IMR-90 (cell line): ENCODE results near the gene C1QL2. TPM values are rescaled to one million over a fixed set of nuclear protein-coding genes. Genes with fewer than 3 reads are reported as not detected.

Experiments
- ATAC-seq: fragments of 200-7000 bp; cut with Tn5 transposase; 2 replicates; pipeline ENCODE4 v1.9.1; 2020; ENCODE audit warnings: low read depth, mild to moderate bottlenecking, moderate library complexity
- BruUV-seq: library from RNA; stranded (reverse); fragments of 400-500 nt; replicated peaks from 2 replicates; lab custom pipeline; 2021; lab: Mats Ljungman, UMichigan
- CTCF ChIA-PET: fragments of 300-600 bp; formaldehyde crosslinking; extraction: SDS; loops from one replicate; lab custom pipeline; 2021; ENCODE audit warnings: antibody characterized with exemption; lab: Yijun Ruan, JAX
- POLR2A ChIA-PET: fragments of 300-600 bp; sonication (Branson Sonifier 250); formaldehyde crosslinking; loops from one replicate; lab custom pipeline; 2022; ENCODE audit warnings: antibody characterized with exemption; ENCODE audit not compliant: unreplicated experiment; lab: Charles Lee
- DNase-seq: peaks from one replicate; pipeline ENCODE4 v3.0.0; 2013
- H2AFZ ChIP-seq: replicated peaks from 2 replicates; pipeline ENCODE3; 2013; ENCODE audit warnings: low read length, mild to moderate bottlenecking; ENCODE audit not compliant: poor library complexity
- H2AK5ac ChIP-seq: 2 replicates; pipeline ENCODE4 v1.6.1; 2013; ENCODE audit warnings: low read depth, low read length, inconsistent platforms
- H2AK9ac ChIP-seq: replicated peaks from 2 replicates; pipeline ENCODE3; 2013; ENCODE audit warnings: mild to moderate bottlenecking, low read depth, low read length, moderate library complexity; ENCODE audit not compliant: poor library complexity
- H2BK120ac ChIP-seq: 2 replicates; pipeline ENCODE4 v1.6.1; 2013; ENCODE audit warnings: low read depth, low read length, inconsistent platforms
- H2BK15ac ChIP-seq: 3 replicates; pipeline ENCODE4 v1.6.1; 2013; ENCODE audit warnings: low read depth, low read length, inconsistent platforms
- H2BK20ac ChIP-seq: 2 replicates; pipeline ENCODE4 v1.6.1; 2013; ENCODE audit warnings: low read depth, mild to moderate bottlenecking, inconsistent platforms, low read length, moderate library complexity
- H2BK5ac ChIP-seq: 2 replicates; pipeline ENCODE4 v1.6.1; 2013; ENCODE audit warnings: mild to moderate bottlenecking, low read depth, low read length, inconsistent platforms; ENCODE audit not compliant: poor library complexity, severe bottlenecking
- H3K14ac ChIP-seq: replicated peaks from 2 replicates; pipeline ENCODE4 v1.6.1; 2013; ENCODE audit warnings: low read depth, low read length, inconsistent platforms
- H3K18ac ChIP-seq: 2 replicates; pipeline ENCODE4 v1.6.1; 2013; ENCODE audit warnings: low read depth, low read length, control low read depth
- H3K23ac ChIP-seq: 2 replicates; pipeline ENCODE4 v1.6.1; 2013; ENCODE audit warnings: low read depth, low read length, inconsistent platforms
- H3K27ac ChIP-seq: 2 replicates; pipeline ENCODE4 v1.5.1; 2013; ENCODE audit warnings: mild to moderate bottlenecking, control low read depth, low read length; ENCODE audit not compliant: insufficient read depth
- H3K27me3 ChIP-seq: 2 replicates; pipeline ENCODE4 v1.6.1; 2013; ENCODE audit warnings: low read length; ENCODE audit not compliant: control insufficient read depth, insufficient read depth
- H3K36me3 ChIP-seq: 2 replicates; pipeline ENCODE4 v1.6.1; 2013; ENCODE audit warnings: low read length, mixed read lengths; ENCODE audit not compliant: control insufficient read depth, insufficient read depth
- H3K4ac ChIP-seq: 2 replicates; pipeline ENCODE4 v1.6.1; 2013; ENCODE audit warnings: low read depth, low read length, inconsistent platforms
- H3K4me1 ChIP-seq: 2 replicates; pipeline ENCODE4 v1.6.1; 2013; ENCODE audit warnings: low read length, mixed read lengths; ENCODE audit not compliant: control insufficient read depth, insufficient read depth
- H3K4me2 ChIP-seq: 2 replicates; pipeline ENCODE4 v1.6.1; 2013; ENCODE audit warnings: low read depth, mild to moderate bottlenecking, control low read depth, low read length, moderate library complexity
- H3K4me3 ChIP-seq: 2 replicates; pipeline ENCODE4 v1.5.1; 2013; ENCODE audit warnings: low read depth, mild to moderate bottlenecking, control low read depth, low read length, moderate library complexity; ENCODE audit not compliant: insufficient read depth
- H3K56ac ChIP-seq: 2 replicates; pipeline ENCODE4 v1.6.1; 2013; ENCODE audit warnings: low read length, inconsistent platforms; ENCODE audit not compliant: insufficient read depth; ENCODE audit errors: extremely low read depth
- H3K79me1 ChIP-seq, 2 experiments: 2 replicates each; pipeline ENCODE4 v1.6.1; 2013; ENCODE audit warnings: low read length in 2 of 2, inconsistent platforms in 1 of 2, low read depth in 1 of 2
- H3K9ac ChIP-seq: 2 replicates; pipeline ENCODE4 v1.6.1; 2013; ENCODE audit warnings: low read depth, low read length, control low read depth
- H3K9me1 ChIP-seq: 2 replicates; pipeline ENCODE4 v1.6.1; 2013; ENCODE audit warnings: low read length, inconsistent platforms; ENCODE audit not compliant: insufficient read depth
- H3K9me3 ChIP-seq: 2 replicates; pipeline ENCODE4 v1.6.1; 2013; ENCODE audit warnings: low read length; ENCODE audit not compliant: control insufficient read depth, insufficient read depth
- H4K20me1 ChIP-seq: 2 replicates; pipeline ENCODE4 v1.6.1; 2013; ENCODE audit warnings: low read length, inconsistent platforms; ENCODE audit not compliant: insufficient read depth
- H4K5ac ChIP-seq: 2 replicates; pipeline ENCODE4 v1.6.1; 2013; ENCODE audit warnings: mild to moderate bottlenecking, low read depth, low read length, control low read depth
- H4K8ac ChIP-seq, 2 experiments: 2 replicates each; pipeline ENCODE4 v1.6.1; 2013; ENCODE audit warnings: low read depth in 2 of 2, low read length in 2 of 2, control low read depth in 1 of 2, inconsistent platforms in 1 of 2
- H4K91ac ChIP-seq: 2 replicates; pipeline ENCODE4 v1.6.1; 2013; ENCODE audit warnings: low read depth, low read length, inconsistent platforms; ENCODE audit not compliant: insufficient read depth
- BHLHE40 ChIP-seq: fragments of 150-350 bp; IDR thresholded peaks from 2 replicates; pipeline ENCODE4 v1.6.1; 2016; ENCODE audit warnings: mild to moderate bottlenecking, low read depth, low read length
- CEBPB ChIP-seq: IDR thresholded peaks from 2 replicates; pipeline ENCODE4 v1.6.1; 2012; ENCODE audit warnings: low read depth, low read length, improper control_type of control experiment
- CHD1 ChIP-seq: IDR thresholded peaks from 2 replicates; pipeline ENCODE4 v1.6.1; 2012; ENCODE audit warnings: low read depth, low read length, improper control_type of control experiment
- ELK1 ChIP-seq: fragments of 150-350 bp; IDR thresholded peaks from 2 replicates; pipeline ENCODE4 v1.6.1; 2016; ENCODE audit warnings: low read depth, mild to moderate bottlenecking, low read length, moderate library complexity, borderline replicate concordance
- FOS ChIP-seq: fragments of 150-350 bp; IDR thresholded peaks from 2 replicates; pipeline ENCODE4 v1.6.1; 2016; ENCODE audit warnings: low read depth, low read length
- MAFK ChIP-seq: IDR thresholded peaks from 2 replicates; pipeline ENCODE4 v1.6.1; 2012; ENCODE audit warnings: low read depth, low read length, improper control_type of control experiment
- MAZ ChIP-seq: IDR thresholded peaks from 2 replicates; pipeline ENCODE4 v1.6.1; 2012; ENCODE audit warnings: low read depth, mild to moderate bottlenecking, low read length, improper control_type of control experiment, moderate library complexity, borderline replicate concordance
- MXI1 ChIP-seq: IDR thresholded peaks from 2 replicates; pipeline ENCODE4 v1.6.1; 2012; ENCODE audit warnings: low read depth, mild to moderate bottlenecking, low read length, moderate library complexity, borderline replicate concordance
- NFE2L2 ChIP-seq: fragments of 150-350 bp; IDR thresholded peaks from 2 replicates; pipeline ENCODE4 v1.6.1; 2016; ENCODE audit warnings: low read depth, mild to moderate bottlenecking, low read length
- POLR2A ChIP-seq: IDR thresholded peaks from 2 replicates; pipeline ENCODE4 v1.6.1; 2012; ENCODE audit warnings: mild to moderate bottlenecking, low read depth, low read length
- RAD21 ChIP-seq: IDR thresholded peaks from 2 replicates; pipeline ENCODE4 v1.6.1; 2012; ENCODE audit warnings: low read length, improper control_type of control experiment
- RCOR1 ChIP-seq: IDR thresholded peaks from 2 replicates; pipeline ENCODE4 v1.6.1; 2012; ENCODE audit warnings: mild to moderate bottlenecking, low read length, improper control_type of control experiment; ENCODE audit not compliant: insufficient replicate concordance
- RFX5 ChIP-seq: IDR thresholded peaks from 2 replicates; pipeline ENCODE4 v1.8.0; 2012; ENCODE audit warnings: low read depth, mild to moderate bottlenecking, low read length, moderate library complexity
- SMC3 ChIP-seq: fragments of 150-350 bp; IDR thresholded peaks from 2 replicates; pipeline ENCODE4 v1.6.1; 2016; ENCODE audit warnings: low read depth, mild to moderate bottlenecking, antibody characterized with exemption, low read length, moderate library complexity
- USF2 ChIP-seq: fragments of 150-350 bp; IDR thresholded peaks from 2 replicates; pipeline ENCODE4 v1.6.1; 2017; ENCODE audit warnings: mild to moderate bottlenecking, antibody characterized with exemption, low read length, low read depth
- WGBS, 2 experiments: methylation state at CpG; one replicate each; pipeline versions ENCODE4 v1.1.5 to v1.1.7; 2013; ENCODE audit warnings: missing lambda C conversion rate in 2 of 2; ENCODE audit not compliant: insufficient read length in 1 of 2; ENCODE audit errors: extremely low coverage in 2 of 2; 5-methylcytosine and 5-hydroxymethylcytosine counted together
- dilution Hi-C: fragments of 300-500 bp; cut with HindIII; formaldehyde crosslinking; loops from one replicate; pipeline ENCODE4 v1.14.3; 2018; ENCODE audit warnings: low sequenced_read_pairs; ENCODE audit not compliant: unreplicated experiment
- in situ Hi-C: fragments of 300-500 bp; cut with MboI; formaldehyde crosslinking; loops from 3 replicates; pipeline ENCODE4 v1.14.3; 2019; ENCODE audit warnings: low sequenced_read_pairs, inconsistent platforms, mixed read lengths
- intact Hi-C: fragments of 100-400 bp; cut with micrococcal nuclease; formaldehyde crosslinking; loops from 2 replicates; pipeline ENCODE4 v1.10.0; 2022
- polyA plus RNA-seq, 3 experiments: library from polyadenylated mRNA; depleted of rRNA; stranded (reverse); fragments of >200 nt; gene quantifications; 2 replicates each; pipeline ENCODE4 v1.2.3, GENCODE V29; 2012; ENCODE audit warnings: low replicate concordance in 1 of 3
- total RNA-seq: library from RNA; depleted of rRNA; stranded (reverse); fragments of >200 nt; gene quantifications from 2 replicates; pipeline ENCODE4 v1.2.3, GENCODE V29; 2012

The C1QL2 gene
- total and polyA plus RNA-seq, 2 of the 4 experiments (the other 2 are of a cell fraction), result not detected

GRCh38 chr2:119111115-119111975 is 47.2 kb downstream of the C1QL2 start:
- Histone ChIP-seq H2AK5ac (no peak overlapping the region), H3K4me2 (no peak overlapping the region), H2BK5ac (no peak overlapping the region), H3K36me3 (no peaks in the 10 kb centered on the region), H2BK20ac (no peak overlapping the region), H2AFZ (no peak overlapping the region), H3K4me1 (no peaks in the 10 kb centered on the region), H2BK120ac (no peak overlapping the region), H3K9me1 (no peaks in the 10 kb centered on the region), H3K23ac (no peak overlapping the region), H3K18ac (no peak overlapping the region), H2BK15ac (no peak overlapping the region), H2AK9ac (no peak overlapping the region), H3K14ac (no peak overlapping the region), H4K5ac (no peak overlapping the region), H3K9me3 (no peaks in the 10 kb centered on the region; the same call in 1 of the 2 replicates), H3K27me3 (no peaks in the 10 kb centered on the region; the same call in 1 of the 2 replicates), H3K4ac (no peak overlapping the region), H3K9ac (no peak overlapping the region), H3K27ac (no peak overlapping the region), H3K4me3 (no peak overlapping the region), H4K8ac (no peak overlapping the region), H4K91ac (no peak overlapping the region), H4K20me1 (no peaks in the 10 kb centered on the region), H3K56ac (no peak overlapping the region), H3K79me1 (no peaks in the 10 kb centered on the region)
- POLR2A ChIA-PET, result no interaction called here
- 75% methylated on average over 2 of the region's 8 CpGs; no CpG with 5 or more reads in 1 of the 2 experiments for WGBS, 2 experiments
- intact Hi-C loops (no loop called here), dilution Hi-C loops (no loop called here), in situ Hi-C loops (no loop called here)
- DNase-seq (no peak), ATAC-seq (no peak)
- BruUV-seq, result no TSS peak
- CTCF ChIA-PET, result no interaction called here
- TF ChIP-seq CHD1 (no peak), MXI1 (no peak), MAFK (no peak), ELK1 (no peak), USF2 (no peak), RFX5 (no peak), CEBPB (no peak), POLR2A (no peak), SMC3 (no peak), BHLHE40 (no peak), RCOR1 (no peak), MAZ (no peak), RAD21 (no peak), FOS (no peak), NFE2L2 (no peak)
